A673 (cell line): ENCODE measurements around the gene CCDC141.

ENCODE experiments used
- CTCF ChIP-seq: fragments of 300-800, 200-600 bp; sonication (generic); conservative IDR thresholded peaks from 2 replicates; pipeline ENCODE4 v1.5.1; 2017; ENCODE audit warnings: low read depth, mild to moderate bottlenecking, antibody characterized with exemption, low read length, moderate library complexity, mixed read lengths
- EZH2 ChIP-seq: fragments of 200-600 bp; sonication (generic); IDR thresholded peaks from 2 replicates; pipeline ENCODE4 v1.6.1; 2017; ENCODE audit warnings: borderline replicate concordance, low read depth, mild to moderate bottlenecking, mixed read lengths, antibody characterized with exemption, low read length; ENCODE audit not compliant: poor library complexity, severe bottlenecking

- TF ChIP-seq CTCF (no peak), EZH2 (no peak)
These were observed 244.5 kb downstream of the CCDC141 start for GRCh38 chr2:178805457-178805856.
